NCI-H345 treated with DMSO at 0.1 percent for 48 hours (cell line): ENCODE data around the gene BIRC3.
"Not testable (repeated sequence)": the region's sequence is repeated elsewhere in the genome, so short reads cannot be mapped to it uniquely, and the experiment has no call there.

Source experiments
- DNase-seq: peaks from one replicate; lab custom pipeline; 2025; ENCODE audit not compliant: unreplicated experiment; lab: John Stamatoyannopoulos, UW

The BIRC3 gene

DNA sequence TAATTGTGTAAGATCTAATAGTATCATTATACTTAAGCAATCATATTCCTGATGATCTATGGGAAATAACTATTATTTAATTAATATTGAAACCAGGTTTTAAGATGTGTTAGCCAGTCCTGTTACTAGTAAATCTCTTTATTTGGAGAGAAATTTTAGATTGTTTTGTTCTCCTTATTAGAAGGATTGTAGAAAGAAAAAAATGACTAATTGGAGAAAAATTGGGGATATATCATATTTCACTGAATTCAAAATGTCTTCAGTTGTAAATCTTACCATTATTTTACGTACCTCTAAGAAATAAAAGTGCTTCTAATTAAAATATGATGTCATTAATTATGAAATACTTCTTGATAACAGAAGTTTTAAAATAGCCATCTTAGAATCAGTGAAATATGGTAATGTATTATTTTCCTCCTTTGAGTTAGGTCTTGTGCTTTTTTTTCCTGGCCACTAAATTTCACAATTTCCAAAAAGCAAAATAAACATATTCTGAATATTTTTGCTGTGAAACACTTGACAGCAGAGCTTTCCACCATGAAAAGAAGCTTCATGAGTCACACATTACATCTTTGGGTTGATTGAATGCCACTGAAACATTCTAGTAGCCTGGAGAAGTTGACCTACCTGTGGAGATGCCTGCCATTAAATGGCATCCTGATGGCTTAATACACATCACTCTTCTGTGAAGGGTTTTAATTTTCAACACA is 6.4 kb downstream of the BIRC3 start:
- no peak for DNase-seq

DNA sequence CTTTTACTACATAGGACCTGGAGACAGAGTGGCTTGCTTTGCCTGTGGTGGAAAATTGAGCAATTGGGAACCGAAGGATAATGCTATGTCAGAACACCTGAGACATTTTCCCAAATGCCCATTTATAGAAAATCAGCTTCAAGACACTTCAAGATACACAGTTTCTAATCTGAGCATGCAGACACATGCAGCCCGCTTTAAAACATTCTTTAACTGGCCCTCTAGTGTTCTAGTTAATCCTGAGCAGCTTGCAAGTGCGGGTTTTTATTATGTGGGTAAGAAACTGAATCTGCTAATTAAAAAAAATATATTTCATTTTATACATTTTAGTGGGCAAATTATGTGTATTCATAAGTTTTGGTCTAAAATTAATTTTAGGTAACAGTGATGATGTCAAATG is 7.8 kb downstream of the BIRC3 start:
- no peak for DNase-seq

DNA sequence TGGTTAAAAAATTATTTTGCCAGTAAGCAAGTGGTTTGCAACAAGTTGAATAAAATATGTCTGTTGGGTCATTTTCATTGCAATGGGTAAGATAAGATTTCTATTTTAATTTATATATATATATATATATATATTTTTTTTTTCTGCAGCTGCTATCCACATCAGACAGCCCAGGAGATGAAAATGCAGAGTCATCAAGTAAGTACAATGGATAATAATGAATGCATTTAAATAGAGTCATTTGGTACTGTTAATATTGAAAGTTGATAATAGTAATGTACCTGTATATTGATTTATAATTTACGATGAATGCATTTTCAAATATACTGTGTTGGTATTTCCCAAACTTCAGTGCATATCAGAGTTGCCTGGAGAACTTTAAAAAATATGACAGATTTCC is 11.5 kb downstream of the BIRC3 start:
- no peak for DNase-seq

DNA sequence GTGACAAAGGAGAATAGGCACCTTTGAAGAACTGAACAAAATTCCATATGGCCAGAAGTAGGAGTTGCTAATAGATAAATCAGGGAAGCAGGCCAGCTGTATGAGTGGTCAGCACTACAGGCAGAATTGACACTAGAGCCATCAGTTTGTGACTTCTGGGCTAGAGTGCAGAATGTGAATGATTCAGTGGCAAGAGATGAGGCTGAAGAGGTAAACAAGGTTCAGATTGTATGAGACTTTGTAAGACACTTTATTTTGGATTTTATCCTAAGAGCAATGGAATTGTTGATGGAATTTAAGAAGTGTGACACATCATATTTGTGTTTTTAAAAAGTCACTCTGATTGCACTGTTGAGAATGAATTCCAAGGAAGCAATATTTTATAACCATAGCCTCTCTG is 12.9 kb downstream of the BIRC3 start:
- DNase-seq = no peak

DNA sequence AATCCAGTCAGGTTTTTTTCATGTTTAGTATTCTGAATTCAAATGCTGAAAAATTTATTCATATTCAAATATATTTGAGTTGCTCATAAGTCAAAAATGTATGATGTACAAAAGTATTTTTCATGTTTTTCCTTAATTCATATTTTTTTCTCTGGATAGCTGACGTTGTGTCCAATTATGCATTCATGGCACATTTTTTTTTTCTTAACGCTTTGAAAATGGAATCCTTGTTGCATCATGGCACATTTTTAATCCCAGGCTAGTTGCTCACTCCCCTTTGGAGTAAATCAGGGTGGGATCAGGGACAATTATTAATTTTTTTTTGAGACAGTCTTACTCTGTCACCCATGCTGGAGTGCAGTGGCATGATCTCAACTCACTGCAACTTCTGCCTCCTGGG is 14.1 kb downstream of the BIRC3 start:
- no peak for DNase-seq

DNA sequence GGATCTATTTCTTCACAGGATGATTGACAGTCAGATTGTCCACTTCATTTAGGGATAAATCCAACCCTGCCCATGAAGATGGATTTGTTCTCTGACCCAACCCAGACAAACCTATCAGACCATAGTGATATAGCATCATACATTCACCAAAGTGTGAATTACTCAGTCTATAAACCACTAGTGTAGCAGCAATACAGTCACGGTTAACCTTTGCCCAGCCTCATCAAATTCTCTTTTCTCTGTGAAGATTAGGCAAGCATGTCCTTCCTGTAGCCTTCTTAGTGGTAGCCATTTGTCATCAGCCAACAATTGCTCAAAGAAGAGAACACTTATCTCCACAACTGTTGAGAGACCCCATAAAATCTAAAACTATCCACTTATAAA is 15.3 kb downstream of the BIRC3 start:
- no peak for DNase-seq

DNA sequence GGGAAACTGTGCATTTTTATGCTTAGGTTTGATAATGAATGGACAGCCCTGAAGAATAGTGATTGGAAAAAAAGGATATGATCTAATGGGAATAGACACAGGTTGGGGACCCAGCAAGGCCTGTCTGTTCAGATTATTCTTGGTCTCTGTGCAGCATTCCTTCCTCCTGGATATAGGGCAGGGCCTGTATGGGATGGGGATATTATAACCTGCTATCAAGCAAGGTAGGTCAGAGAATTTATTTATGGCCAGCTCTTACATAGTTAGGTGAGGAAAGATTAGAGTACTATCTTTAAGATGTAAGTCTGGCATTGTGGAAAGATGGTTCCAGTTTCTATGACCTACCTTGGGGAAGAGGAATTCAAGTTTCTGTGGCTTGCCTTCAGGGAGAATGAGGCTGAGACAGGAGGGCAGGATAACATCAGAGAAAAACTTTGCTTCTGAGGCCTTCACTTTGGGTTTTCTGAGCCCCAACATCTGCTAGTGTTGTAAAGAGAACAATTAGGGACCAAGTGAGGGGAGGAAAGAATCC is 21.3 kb downstream of the BIRC3 start:
- no peak for DNase-seq

DNA sequence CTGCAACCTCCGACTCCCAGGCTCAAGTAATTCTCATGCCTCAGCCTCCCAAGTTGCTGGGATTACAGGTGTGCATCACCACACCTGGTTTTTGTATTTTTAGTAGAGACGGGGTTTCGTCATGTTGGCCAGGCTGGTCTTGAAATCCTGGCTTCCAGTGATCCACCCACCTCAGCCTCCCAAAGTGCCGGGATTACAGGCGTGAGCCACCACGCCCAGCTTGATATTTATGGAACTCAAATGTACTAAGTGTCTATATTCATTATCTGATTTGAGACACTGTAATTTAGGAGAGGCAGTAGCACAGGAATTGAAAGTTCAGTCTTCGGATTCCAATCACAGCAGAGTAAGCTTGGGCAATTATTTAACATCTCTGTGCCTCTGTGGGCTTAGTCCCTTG is 24.0 kb downstream of the BIRC3 start:
- DNase-seq = not testable (repeated sequence)

DNA sequence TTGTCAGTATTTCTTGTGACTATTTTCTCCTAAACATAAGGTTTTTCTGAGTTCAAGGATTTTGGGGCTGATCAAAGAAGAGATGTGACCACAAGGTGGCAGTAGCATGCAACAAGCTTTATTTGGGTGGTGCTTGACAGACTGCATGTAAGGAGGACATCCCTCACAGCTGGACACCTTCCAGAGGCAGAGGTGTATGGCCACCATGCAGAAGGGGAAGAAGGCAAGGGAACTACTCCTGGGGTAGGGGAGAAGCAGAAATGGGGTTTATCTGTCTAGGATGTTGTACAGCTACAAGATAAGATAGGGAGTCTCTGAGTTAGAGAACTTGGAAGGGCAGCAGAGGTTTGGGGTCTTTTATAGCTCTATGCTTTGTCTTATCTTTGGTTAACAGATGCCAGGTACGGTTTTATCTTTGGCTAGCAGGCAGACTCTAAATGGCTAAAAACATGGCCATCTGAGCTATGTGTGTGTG is 24.6 kb downstream of the BIRC3 start:
- peak; percentile 64 for DNase-seq

DNA sequence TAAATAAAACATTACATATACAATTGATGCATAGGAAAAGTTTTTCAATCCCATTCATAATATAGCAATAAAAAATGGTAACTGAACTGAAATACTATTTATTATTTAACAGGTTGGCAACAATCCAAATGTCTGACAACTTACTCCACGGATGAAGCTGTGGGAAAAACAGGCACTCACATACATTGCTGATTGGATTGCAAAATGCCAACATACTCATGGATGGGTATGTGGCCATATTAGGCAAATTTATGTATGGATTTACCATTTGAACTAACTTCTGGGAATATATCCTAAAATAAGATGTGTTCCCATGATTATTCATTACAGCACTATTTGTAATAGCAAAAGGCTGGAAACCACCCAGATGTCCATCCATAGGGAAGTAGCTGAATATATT is 26.5 kb downstream of the BIRC3 start:
- no peak for DNase-seq

DNA sequence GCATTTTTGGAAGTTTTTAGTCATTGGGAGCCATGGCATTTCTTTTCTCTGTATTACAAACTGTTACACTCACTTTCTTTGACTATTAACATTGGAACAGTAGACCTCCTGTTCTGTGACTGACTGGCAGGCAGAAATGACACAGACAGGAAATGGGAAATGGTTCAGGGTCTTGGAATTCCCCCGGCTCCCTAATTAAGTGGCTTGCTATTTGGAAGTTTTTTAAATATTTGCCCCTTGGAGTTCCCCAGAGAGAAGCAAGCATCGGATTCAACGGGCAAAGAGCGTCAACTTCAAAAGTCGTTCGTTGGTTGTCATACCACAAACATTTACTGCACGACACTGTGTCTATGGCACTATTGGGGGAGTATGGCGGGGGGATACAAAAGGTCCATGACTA is 28.6 kb downstream of the BIRC3 start:
- DNase-seq = no peak

DNA sequence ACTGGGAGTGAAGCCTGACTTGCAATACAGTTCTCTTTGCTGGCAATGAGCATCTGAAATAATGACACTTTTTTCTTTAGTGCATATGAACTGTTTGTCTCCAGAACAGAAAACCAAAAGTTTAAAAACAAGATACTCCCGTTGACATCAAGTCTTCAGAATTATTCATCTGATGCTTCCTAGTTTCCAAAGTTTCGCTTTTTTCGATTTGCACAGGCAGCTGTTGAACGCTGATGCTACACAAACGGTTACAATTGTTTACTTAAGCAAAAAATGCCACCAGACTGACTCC is 29.1 kb downstream of the BIRC3 start:
- DNase-seq = no peak

DNA sequence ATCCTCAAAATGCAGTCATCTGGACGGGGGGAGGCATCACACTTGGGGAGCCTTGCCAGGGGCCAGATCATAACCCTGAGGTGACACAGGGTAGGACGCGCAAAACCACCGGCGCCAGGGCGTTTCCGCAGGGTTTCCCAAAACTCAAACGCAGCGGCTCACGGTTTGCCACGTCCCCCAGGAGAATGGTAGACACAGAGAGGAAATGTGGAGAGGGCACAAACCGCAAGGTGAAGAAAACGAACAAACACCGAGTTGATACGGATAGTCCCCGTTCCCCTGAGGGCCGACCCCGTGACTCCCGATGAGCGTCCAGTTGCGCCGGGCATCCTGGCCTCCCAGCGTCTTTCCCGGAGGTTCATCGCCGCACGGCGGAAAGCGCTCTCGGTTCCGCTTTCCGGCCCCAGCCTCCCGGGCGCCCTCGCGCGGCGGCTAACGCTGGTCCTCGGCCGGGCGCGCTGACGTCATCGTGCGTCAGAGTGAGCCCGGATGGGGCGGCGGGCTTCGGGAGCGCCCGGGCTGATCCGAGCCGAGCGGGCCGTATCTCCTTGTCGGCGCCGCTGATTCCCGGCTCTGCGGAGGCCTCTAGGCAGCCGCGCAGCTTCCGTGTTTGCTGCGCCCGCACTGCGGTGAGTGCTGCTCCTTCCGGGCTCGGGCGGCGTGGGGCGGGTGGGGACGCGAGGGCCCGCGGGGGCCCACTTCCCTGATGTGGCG is 29.6 kb downstream of the BIRC3 start, which contains the start of gene BIRC2:
BIRC2 (plus strand) TSS at position 467 of the 714 bp plus-strand sequence. CDS start 2,641 bp downstream, outside the sequence.
- peak; percentile 87 for DNase-seq

DNA sequence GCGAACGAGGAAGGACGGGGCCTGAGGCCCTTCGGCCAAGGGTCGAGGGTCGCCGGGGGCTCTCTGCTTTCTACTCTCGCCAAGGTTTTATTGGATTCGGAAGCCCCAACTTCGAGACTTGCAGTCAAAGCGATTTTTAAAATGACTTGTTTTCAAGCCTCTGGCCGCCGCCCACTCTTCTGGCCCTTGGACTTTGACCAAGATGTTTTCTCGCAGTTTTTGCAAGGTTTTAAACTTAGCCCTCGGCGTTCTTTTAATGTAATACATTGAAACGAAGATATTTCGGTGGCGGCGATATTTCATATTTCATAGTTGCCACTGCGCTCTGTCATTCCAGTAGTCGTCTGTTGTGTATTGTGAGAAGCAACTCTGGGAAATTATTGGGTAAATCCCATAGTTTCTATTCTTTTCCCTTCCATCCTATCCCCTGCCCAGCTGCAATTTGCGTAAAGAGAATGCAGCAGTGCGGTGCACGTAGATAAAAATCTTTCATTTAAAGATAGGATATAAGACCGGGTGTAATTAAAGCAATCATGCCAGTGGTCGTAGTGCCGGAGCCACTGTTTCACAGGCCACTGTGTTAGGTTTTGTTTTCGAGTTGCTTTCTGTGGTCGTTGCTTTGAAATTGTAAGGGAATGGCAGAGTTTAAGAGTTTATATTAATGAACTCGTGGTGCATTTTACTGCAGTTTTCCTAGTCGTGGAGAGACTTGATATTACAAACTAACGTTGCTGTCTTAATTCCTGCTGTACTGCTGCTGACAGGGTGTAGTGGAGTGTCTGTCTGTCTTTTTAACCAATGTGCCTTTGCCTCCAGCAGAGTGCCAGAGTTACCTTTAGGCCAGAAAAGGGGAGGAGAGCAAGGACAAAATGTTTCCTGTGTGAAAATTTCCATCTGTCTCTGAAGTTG is 30.4 kb downstream of the BIRC3 start:
- no peak for DNase-seq

DNA sequence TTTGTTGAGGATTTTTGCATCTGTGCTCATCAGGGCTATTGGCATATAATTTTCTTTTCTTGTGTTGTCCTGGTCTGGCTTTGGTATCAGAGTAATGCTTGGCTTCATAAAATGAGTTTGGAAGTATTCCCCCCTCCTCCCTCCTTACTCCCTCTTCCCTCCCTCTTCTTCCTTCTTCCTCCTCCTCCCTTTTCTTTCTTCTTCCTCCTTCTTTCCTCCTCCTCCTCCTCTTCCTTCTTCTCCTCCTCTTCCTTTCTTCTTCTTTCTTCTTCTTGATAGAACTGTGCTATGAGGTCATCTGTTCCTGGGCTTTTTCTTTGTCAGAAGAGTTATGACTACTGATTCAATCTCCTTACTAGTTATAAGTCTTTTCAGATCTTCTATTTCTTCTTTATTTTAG is 39.8 kb downstream of the BIRC3 start:
- DNase-seq = no peak

DNA sequence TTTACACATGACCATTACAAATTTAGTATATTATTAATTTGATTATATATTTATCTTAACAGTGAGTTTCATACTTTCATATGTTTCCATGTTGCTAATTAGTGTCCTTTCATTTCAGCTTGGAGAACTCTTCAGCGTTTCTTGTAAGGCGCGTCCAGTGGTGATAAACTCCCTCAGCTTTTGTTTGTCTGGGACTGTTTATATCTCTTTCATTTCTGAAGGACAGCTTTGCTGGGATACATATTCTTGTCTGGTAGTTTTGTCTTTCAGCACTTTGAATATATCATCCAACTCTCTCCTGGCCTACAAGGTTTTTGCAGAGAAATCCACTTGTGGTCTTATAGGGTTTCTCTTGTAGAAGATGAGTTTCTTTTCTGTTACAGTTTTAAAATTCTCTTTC is 42.1 kb downstream of the BIRC3 start:
- no peak for DNase-seq

DNA sequence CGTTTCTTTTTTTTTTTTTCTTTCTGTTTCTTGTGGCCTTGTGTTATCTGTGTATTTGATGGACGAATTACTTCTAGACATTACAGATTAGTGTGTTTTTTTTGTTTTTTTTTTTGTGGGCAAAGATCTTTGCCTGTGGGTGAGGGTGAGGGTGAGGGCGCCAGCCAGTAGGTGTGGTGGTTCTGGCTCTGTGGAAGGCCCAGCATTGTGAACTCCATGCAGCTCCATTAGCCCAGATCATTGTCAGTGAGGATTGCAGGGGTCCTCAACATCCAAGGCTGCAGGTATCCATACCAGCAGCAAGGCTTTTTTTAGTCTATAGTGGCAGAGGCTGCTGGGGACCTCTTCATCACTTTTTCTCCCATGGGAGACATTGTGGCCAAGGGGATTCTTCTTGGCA is 43.4 kb downstream of the BIRC3 start:
- DNase-seq = no peak

DNA sequence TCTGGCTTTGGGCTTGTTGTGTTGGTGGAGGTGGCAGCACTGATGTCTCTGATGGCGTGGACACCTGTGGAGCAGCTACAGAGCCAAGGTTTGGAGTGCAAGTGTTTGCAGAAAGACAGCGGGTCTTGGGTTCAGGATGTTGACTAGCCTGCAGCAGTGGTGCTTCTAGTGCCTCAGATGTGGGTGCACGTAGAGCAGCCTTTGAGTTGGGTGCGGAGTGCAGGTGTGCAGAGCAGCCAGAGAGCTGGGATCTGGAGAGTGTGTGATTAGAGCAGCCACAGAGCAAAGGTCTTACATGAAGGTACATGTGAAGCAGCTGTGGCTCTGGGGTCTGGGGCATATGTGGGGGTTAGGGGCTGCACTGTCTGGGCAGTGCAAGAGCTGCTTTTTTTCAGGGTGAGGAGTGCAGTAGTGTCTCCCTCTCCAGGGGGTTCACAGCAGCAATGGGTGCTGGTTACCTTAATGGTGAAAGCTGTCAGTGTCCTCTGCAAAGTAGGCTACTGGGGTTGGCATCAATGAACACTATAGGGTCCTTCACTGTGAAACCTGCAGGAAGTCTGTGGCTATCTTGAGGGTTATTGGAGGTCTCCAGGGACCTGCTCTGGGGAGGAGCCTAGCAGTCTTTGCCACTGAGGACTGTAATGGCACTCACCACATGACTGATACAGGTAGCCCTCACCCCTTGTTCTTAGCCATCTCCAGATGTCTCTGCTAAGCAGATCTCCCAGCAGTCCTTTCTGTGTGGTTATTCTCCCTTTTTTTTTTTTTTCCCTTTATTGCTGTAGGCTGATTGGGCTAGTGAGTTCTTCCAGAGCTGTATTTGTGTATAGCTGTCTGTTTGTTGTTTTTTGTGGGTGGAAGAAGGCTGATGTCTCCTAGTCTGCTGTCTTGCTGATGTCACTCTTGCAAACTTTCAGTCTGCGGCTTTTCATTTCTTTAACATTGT is 44.1 kb downstream of the BIRC3 start:
- DNase-seq = no peak

DNA sequence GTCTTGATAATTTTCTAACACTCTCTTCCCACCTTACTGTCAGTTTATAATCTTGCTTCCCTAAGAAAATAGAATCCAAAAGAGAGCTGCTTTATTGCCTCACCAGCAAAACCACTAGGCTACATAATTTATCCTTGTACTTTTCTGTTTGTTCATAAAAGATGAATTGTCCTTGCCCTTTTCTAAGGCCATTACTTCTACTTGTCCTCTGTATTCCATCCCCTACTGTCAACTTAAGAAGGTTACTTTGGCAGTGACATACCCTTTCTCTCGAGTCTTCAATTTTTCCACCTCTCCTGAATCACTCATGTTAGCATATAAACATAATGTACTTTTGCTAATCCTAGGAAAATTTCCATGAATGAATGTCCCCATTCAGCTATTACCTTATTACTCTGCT is 47.7 kb downstream of the BIRC3 start:
- DNase-seq = no peak

DNA sequence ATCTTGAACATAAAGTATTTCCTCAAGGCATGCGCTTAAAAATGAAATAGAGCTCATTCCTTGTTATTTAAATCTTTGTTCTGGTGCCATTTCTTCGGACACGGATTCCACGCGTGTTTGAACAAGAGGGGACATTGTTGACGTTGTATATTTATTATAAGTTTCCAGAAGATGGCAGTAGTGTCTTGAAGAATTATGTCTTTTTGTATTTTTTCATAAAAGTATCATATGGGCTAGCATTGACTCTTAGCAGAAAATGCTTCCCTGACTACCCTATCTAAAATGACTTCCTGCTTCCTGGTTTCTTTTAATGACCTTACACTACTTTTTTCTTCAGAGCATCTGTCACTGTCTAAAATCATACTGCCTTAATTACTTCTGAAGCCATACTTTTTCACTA is 50.1 kb downstream of the BIRC3 start:
- DNase-seq = no peak
